Testis (tissue), 2 donors: ENCODE results near the gene RASGRF2.

Experiments used
- POLR2A ChIP-seq: fragments of 450-650 bp; IDR thresholded peaks from one replicate; pipeline ENCODE4 v1.6.1; 2017; ENCODE audit warnings: antibody characterized with exemption, mild to moderate bottlenecking, moderate library complexity
- TF ChIP-seq, protein P1 (sequence below), 3 experiments: fragments of 450-650 bp in 2 of 3; fragments of 200-600 bp in 1 of 3; sonication (generic) in 1 of 3; IDR thresholded peaks; one replicate each; pipeline ENCODE4 v1.5.1; 2016 to 2019; ENCODE audit warnings: antibody characterized with exemption in 3 of 3, mild to moderate bottlenecking in 2 of 3, moderate library complexity in 1 of 3

- TF ChIP-seq, protein P1, sequence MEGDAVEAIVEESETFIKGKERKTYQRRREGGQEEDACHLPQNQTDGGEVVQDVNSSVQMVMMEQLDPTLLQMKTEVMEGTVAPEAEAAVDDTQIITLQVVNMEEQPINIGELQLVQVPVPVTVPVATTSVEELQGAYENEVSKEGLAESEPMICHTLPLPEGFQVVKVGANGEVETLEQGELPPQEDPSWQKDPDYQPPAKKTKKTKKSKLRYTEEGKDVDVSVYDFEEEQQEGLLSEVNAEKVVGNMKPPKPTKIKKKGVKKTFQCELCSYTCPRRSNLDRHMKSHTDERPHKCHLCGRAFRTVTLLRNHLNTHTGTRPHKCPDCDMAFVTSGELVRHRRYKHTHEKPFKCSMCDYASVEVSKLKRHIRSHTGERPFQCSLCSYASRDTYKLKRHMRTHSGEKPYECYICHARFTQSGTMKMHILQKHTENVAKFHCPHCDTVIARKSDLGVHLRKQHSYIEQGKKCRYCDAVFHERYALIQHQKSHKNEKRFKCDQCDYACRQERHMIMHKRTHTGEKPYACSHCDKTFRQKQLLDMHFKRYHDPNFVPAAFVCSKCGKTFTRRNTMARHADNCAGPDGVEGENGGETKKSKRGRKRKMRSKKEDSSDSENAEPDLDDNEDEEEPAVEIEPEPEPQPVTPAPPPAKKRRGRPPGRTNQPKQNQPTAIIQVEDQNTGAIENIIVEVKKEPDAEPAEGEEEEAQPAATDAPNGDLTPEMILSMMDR (IDR thresholded peaks at IDR 0.05), result no peak
- TF ChIP-seq POLR2A, result no peak
Observed at GRCh38 chr5:81105261-81105877, 145.2 kb downstream of the RASGRF2 start.
